Raji (cell line): ENCODE results near the gene OR2J1.

Source experiments
- POLR2A ChIP-seq: IDR thresholded peaks from 2 replicates; pipeline ENCODE4 v1.6.1; 2011; ENCODE audit warnings: low read depth, low read length, control low read depth; ENCODE audit not compliant: insufficient read depth

Gene OR2J1

GRCh38 chr6:29099190-29099589, at the start of gene OR2J1:
OR2J1 (plus strand) TSS chr6:29099490; CDS start chr6:29100943, 1,453 bp downstream.
- TF ChIP-seq POLR2A = no peak

- no peak for TF ChIP-seq POLR2A
Measured at GRCh38 chr6:29051680-29052079, 47.6 kb upstream of the OR2J1 start.

- no peak for TF ChIP-seq POLR2A
Measured at GRCh38 chr6:29071831-29072723, 27.2 kb upstream of the OR2J1 start.

- TF ChIP-seq POLR2A = no peak
Measured at GRCh38 chr6:29079203-29079602, 20.1 kb upstream of the OR2J1 start.

GRCh38 chr6:29081312-29081711, 18.0 kb upstream of the OR2J1 start:
- TF ChIP-seq POLR2A = no peak

- no peak for TF ChIP-seq POLR2A
Measured at GRCh38 chr6:29082457-29082856, 16.8 kb upstream of the OR2J1 start.

- no peak for TF ChIP-seq POLR2A
Measured at GRCh38 chr6:29087213-29087612, 12.1 kb upstream of the OR2J1 start, which contains the start of gene OR2B3. OR2B3 (minus strand) TSS chr6:29087313; CDS start chr6:29087248, 65 bp downstream.

- TF ChIP-seq POLR2A = no peak
Measured at GRCh38 chr6:29092957-29093356, 6.3 kb upstream of the OR2J1 start.

GRCh38 chr6:29097803-29098202, 1.5 kb upstream of the OR2J1 start:
- TF ChIP-seq POLR2A = no peak

GRCh38 chr6:29107758-29108157, 8.5 kb downstream of the OR2J1 start, which contains the start of gene OR2J3:
OR2J3 (plus strand) TSS chr6:29108058; CDS start chr6:29111891, 3,833 bp downstream.
- TF ChIP-seq POLR2A = no peak

GRCh38 chr6:29112135-29112534, 12.8 kb downstream of the OR2J1 start:
- TF ChIP-seq POLR2A = no peak

GRCh38 chr6:29129326-29130012, 30.2 kb downstream of the OR2J1 start:
- no peak for TF ChIP-seq POLR2A

- TF ChIP-seq POLR2A = no peak
Measured at GRCh38 chr6:29130644-29131043, 31.4 kb downstream of the OR2J1 start.

- TF ChIP-seq POLR2A = no peak
Measured at GRCh38 chr6:29131691-29132090, 32.4 kb downstream of the OR2J1 start.

GRCh38 chr6:29137724-29138123, 38.4 kb downstream of the OR2J1 start:
- TF ChIP-seq POLR2A = no peak

GRCh38 chr6:29141606-29142005, 42.3 kb downstream of the OR2J1 start:
- no peak for TF ChIP-seq POLR2A
